NCI-H2196 (cell line): ENCODE measurements around the gene FKRP.
"Not testable (repeated sequence)": the region's sequence is repeated elsewhere in the genome, so short reads cannot be mapped to it uniquely, and the experiment has no call there.

Experiments used
- DNase-seq: peaks from one replicate; lab custom pipeline; 2025; ENCODE audit not compliant: unreplicated experiment; lab: John Stamatoyannopoulos, UW

The FKRP gene, protein sequence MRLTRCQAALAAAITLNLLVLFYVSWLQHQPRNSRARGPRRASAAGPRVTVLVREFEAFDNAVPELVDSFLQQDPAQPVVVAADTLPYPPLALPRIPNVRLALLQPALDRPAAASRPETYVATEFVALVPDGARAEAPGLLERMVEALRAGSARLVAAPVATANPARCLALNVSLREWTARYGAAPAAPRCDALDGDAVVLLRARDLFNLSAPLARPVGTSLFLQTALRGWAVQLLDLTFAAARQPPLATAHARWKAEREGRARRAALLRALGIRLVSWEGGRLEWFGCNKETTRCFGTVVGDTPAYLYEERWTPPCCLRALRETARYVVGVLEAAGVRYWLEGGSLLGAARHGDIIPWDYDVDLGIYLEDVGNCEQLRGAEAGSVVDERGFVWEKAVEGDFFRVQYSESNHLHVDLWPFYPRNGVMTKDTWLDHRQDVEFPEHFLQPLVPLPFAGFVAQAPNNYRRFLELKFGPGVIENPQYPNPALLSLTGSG

DNA sequence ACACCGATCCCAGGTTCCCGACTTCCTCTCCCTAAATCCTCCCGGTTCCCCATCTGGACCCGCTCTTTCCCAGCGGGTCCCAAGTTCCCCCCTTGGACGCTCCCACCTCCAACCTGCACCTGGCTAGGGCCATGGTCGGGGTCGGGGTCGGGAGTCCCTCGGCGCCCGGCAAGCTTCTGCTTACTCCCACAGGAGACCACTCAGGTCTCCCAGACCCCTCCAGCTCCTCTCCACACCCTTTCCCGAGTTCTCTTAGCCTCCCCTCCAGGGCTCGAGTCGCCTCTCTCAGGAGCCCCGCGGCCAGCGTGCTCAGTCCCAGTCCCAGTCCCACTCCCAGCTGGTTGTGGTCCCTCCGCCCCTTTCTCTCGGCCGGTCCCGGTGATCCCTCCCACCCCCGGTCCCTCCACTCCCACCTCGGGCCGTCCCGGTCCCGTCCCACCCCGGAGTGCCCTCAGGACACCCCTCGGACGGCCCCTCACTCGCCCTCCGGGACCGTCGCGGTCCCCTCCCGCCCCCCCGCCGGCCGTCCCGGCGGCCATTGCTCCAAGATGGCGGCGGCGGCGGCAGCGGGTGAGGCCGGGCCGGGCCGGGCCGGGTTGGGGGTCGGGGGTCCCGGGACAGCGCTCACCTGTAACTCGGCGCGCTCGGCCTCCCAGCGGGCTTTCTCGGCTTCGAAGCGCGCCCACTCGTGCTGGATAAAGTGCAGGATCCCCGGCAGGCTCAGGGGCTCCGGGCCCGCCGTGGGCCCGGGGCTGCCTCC is at the start of gene FKRP:
Gene FKRP, plus strand, starts transcription at position 537 of the 760 bp plus-strand sequence. CDS start 9,394 bp downstream, outside the sequence.
- no peak for DNase-seq

DNA sequence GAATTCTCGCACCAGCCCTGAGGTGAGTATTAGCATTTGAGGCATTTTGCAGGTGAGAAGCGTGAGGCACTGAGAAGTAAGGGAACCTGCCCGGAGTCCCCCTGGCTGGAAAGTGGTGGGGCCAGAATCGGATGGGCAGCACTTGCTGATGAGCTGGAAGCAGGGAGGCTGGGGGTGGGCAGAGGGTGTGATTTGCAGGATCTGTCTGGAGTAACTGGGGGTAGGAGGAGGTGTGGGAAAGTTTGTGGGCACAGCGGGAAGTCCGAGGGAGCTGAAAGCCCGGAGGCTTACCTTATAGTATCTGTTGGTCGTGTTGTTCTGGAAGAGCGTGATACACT is 49.0 kb upstream of the FKRP start:
- no peak for DNase-seq

DNA sequence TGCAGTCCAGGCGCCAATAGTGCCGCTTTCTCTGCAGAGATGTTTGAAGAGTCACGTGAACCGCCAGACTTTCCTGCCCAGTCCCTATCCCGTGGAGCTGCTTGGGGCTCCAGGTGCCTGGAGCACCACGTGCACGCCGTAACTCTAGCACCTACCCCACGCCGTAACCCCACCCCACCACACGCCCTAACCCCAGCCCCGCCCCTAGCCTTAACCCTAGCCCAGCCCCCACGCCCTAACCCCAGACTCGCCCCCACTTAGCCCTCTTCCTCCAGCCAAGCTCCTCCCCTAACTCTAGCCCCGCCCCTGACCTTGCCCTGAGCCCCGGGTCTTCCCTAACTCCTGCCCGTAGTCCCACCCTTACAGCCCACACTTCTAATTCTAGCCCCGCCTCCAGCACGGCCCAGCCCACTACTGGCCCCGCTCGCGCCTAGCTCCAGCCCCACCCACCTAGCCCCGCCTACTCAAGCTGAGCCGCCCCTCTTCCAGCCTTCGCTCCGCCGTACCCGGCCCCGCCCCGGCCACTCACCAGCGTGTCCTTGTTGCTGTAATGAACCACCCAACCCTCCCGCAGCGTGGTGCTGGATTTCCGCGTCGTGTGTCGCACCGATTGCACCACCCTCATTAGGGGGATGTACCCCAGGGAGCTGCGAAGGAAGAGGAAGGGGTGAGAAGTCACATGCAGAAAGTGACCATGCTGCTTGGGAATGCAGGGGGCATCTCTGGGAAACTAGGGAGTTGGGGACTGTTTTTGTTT is 48.5 kb upstream of the FKRP start:
- no peak for DNase-seq

DNA sequence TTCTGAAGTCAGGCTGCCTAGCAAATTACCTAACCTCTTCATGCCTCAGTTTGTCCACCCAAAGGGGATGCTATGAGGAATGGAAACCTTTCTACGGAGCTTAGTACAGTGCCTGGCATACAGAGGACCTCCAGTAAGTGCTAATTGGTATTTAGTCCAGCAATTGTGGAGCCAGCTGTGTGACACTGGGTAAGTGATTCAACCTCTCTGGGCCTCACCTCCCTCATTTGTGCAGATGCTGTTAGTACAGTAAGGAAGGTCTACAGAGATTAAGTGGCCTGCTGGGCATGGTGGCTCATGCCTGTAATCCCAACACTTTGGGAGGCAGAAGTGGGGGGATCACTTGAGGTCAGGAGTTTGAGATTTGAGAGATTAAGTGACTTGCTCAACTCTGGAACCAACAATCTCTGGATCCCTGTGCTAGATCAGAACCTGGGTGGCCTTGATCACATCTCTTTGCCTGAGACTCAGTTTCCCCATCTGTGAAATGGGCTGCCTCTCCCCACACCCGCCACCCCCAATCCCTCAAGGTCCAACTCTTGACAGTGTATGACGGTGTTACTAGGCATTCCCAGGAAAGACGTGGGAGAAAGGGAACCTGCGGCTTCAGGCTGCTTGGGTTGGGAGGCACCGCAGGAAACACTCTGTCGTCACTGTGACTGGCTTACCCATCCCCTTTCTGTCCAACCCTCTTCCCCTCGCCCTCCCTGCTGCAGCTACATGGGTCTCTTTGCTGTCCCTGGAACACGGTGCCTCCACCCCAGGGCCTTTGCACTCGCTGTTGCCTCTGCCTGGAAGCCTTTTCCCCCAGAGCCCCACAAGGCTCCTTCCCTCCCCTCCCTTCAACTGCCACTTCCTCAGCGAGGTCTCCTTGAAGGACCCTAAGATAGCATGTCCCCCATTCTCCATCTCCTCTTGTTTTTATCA is 47.2 kb upstream of the FKRP start:
- no peak for DNase-seq

DNA sequence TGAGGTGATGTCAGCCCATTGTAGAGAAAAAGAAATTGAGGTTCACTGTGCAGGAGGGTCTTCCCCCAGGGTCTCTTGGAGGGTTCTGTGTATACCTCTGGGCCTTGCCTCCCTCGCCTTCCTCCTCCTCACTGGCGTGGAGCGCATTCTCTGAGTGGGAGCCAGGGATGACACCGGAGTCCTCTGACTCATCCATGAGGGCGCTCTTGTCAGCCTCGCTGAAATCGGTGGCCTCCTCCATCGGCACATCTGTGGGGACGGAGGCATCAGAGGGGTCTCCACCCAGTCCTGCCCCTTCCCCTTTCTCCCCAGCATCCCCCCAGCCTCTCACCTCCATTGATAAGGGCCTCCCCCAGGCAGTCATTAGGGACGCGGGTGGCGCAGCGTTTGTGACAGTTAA is 45.2 kb upstream of the FKRP start:
- DNase-seq, result no peak

DNA sequence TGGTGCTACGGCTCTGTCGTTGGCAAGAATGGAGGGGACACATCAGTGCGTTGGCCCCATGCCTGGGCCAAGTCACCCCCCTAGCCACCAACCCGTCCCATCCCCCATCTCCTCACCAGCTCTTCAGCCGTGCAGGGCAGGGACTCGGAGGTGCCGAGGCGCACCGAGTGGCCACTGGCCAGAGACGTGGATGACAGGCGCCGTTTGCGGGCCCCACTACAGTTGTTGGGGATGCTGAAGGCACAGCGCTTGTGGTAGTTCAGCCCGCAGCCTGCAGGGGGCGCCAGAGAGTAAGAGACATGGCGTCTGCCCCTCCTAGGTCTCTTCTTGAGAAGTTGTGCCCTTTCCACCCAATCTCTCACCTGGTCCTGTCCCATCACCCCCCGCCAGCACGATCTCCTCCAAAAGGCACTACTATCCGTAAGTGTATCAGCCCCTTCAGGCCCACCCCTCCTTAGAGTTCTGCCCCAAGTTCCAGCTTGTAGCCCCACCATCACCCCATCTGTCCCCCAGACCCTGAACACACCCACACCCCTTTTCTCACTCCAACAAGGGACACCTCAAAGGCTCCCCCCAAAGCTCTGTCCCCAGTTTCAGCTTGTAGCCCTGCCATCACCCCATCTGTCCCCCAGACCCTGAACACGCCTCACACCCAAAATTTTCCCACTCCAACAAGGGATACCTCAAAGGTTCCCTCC is 41.3 kb upstream of the FKRP start:
- peak; percentile 23 for DNase-seq

DNA sequence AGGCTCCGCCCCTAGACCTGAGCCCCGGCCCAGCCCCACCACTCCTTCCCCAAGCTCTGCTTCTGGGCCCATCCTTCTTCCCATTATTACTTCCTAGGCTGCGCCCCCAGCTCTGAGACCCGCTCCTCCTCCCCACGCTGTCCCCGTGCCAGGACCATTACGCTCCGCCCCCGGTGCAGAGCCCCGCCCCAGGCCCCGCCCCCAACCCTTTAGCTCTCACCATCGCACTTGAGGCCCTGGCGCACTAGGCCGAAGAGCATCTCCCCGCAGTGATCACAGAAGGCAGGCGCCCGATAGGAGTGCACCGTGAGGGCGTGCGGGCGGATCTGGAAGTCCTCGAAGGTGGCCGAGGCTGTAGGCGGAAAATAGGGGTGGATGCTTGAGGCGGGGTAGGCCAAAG is 35.2 kb upstream of the FKRP start:
- DNase-seq, result no peak

DNA sequence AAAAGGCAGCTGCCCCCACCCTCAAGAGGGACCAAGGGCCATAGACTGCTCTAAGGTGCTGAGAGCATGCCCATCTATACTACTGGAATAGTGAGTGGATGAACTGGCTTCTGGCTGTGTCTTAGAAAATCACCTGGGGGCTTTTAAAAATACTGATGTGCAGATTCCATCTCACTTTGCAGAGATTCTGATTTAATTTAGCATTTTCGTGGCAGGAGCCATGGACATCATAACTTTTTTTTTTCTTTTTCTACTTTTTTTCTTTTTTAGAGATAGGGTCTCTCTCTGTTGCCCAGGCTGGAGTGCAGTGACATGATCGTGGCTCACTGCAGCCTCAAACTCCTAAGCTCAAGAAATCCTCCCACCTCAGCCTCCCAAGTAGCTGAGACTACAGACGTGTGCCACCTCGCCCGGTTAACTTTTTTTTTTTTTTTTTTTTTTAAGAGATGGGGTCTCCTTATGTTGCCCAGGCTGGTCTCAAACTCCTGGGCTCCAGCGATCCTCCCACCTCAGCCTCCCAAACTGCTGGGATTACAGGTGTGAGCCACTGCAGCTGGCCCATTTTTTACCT is 33.0 kb upstream of the FKRP start:
- DNase-seq, result not testable (repeated sequence)

DNA sequence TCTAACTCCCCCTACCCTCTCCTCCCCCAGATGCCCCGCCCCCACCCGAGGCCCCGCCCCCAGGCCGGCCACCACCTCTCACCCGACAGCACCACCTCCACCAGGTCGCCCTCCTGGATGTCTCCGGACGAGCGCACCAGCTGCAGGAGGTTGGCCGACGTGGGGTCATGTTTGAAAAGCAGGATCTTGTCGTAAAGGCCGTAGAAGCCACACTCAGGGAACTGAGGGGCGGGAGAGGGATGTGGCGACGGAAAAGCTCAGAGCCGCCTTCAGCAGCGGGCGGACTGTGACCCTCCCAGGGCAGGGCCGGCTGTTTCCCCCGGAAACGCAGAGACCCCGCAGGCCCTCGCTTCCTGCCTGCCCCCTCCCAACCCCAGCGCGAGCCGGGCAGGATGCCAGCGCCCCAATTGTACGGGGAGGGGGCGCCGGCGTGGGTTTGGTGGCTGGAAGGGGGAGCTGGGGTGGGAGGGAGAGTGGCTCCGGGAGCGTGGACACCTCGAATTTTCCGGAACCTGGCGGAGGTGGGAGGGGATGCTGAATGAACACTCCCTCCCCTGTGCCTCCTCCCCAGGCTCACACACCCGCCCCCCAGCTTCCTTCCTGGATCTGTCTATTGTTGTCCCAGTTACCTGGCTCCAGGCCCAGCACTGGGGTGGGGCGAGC is 31.9 kb upstream of the FKRP start:
- DNase-seq, result peak; percentile 91

DNA sequence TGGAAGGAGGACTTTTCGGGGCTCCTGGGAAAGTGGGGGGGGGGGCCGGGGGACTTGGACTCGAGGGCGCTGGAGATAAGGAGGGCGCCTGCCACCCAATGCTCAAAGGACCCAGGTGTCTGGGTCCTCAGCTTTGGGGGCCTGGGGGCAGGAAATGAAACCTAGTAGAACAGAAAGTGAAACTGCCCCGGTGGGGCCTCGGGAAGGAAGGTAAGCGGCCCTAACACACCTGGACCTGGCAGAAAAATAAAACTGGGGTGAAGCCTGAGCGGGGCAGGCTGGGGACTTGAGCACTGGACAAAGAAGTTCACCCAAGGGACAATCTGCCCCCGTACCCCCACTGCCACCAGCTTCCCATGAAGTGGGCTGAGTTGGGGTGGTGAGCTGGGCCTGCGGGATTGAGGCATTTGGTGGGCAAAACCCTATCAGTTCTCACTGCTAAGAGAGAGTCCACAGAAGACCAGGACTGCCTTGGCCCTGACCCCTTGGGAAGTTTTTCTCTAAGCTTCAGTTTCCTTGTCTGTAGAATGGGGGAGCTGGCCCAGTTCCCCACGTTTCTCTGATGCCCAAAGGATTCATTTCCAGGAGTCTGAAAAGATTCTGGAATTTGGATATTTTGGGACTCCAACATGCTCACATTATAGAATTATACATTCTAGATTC is 31.3 kb upstream of the FKRP start:
- DNase-seq, result no peak

DNA sequence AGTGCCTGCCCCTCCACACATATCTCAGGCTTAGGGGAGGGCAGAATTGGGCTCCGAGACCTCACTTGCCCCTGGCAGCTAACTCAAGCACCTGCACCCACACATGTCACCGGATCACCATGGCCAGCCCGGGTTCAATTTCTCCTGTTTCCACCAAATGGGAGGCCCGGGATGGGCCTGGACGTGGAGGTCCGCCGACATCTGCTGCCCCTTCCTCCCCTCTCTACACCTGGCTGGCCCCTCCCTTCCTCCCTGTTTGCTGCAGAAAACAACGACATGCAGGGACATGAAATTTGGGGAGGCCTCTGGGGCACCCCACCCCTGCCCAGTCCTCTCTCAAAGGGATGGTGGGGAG is 30.3 kb upstream of the FKRP start:
- DNase-seq, result no peak

DNA sequence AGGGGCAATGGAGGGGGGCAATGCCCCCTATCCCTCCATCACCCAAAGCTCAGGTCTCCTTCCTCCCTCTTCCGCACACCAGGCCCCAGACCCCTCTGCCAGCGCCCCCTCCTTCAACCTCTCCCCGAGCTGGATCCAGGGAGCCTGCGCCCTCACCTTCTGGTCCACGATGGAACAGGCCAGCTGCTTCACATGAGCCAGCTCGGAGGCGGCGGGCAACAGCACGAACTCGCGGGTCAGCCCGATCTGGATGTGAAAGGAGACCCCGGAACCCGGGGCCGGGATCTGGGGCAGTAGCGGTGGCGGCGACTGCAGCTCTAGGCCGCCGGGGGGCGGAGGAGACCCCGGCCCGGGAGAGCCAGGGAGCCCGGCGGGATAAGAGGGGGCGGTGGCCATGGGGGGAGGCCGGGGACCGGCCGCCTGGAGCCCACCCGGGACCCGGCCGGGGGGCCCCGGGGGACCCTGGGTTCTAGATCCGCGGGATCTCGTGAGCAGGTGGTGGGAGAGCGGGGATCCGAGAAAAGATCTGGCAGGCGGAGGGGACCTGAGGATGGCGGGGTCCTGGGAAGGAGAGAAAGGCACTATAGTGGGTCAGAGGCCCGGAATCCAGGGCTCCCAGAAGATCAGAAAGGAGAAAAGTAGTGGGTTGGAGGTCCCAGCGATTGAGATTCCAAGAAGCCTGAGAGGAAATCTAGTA is 29.7 kb upstream of the FKRP start:
- DNase-seq, result no peak

DNA sequence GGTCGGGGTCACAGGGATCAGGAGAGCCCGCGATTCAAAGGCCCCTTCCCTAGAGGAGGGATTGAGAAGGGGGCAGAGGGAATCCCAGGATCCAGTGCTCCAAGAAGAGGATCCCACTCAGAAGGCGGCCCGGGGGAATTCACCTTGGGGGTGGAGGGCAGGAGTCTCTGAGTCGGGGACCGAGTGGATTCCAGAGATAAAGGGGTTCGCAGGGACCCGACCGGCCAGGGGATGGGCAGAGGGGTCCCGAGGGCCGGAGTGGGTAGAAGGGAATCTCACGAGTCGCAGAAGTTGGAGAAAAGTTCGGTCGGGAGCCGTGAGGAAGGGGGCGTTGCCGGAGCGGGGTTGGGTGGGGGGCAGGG is 29.2 kb upstream of the FKRP start:
- DNase-seq, result no peak

DNA sequence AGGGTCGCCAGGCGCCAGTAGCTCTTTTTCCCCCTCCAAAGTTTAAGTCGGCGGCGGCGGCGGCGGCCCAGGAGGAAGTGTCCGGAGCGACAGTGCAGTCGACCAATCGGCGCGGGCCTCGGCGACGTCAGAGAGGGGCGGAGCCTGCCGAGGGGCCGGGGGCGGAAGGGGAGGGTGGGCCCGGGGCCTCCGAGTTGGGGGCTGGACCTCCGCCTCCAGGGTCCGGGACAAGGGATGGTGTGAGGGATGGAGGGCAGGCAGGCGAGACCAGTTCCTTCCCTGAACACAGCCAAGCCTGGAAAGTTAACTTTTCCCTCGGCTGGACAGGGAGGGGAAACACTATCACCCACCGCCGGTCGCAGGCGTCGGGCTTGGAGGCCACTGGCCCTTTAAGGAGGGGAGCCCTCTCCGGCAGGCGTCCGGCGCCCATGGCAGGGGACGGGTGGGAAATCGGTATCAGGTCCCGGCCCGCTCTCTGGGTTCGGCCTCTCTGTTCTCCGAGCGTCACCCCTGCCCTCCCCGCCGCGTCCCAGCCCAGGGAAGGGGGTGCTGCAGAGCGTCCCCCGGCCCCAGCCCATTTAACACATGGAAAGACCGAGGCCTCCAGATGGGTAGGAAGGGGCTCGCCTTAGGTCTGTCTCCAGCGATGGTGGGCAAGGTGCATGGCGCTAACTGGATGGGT is 28.7 kb upstream of the FKRP start, which contains the start of gene PRKD2:
Gene PRKD2, minus strand, starts transcription at position 81 of the 682 bp plus-strand sequence. CDS start 744 bp downstream, outside the sequence.
- peak; percentile 71 for DNase-seq

DNA sequence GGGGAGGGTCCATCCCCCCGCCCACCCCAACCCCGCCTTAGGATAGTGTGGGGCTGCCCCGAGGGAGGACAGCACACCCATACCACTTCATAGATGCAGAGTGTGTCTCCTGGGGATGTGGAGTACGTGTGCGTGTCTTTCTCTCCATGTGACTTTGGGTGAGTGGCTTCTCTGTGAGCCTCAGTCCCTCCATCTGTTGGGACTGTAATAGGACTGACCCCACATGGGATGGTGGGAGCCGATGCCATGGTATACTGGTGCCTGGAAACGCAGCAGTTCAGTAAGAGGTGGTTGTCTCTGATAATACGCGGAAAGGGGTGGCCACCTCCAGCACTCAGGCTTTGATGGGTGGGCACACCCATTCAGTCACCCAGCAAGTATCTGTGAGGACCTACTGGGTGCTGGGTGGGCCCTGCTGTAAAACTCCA is 28.1 kb upstream of the FKRP start:
- DNase-seq, result no peak

DNA sequence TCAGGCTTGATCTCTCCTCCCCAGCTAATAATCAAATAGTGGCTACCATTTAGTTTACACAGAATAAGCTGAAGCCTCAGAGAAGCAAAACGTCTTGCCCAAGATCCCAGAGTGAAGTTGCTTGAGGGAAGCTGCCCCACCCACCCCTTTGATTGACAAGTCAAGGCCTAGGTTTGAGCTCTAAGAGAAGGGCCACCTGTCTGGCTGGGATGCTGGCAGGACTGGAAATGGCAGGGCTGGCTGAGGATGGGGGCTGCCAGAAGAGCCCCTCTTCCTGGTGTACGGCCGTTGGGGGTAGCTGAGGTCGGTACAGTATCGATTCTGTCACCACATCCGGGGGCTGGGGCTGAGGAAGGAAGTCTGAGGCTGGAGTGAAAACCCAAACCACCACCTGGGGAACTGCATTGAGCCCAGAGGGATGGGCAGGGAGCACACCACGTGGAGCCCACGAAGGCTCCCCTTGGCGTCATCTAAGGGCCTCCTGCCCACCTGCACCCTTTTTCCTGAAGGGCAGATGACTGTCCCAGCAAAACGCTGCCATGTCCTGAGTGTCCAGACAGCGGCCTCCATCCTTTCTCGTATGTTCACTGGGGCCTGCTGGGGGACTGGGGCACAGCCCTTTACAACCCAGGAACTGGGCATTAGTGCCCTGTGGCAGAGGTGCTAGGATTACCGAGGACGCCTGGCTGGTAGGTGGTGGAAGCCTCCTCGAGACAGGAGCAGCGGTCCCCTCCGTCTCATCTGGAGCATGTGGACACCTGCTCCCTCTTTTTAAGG is 27.5 kb upstream of the FKRP start:
- DNase-seq, result no peak
